Measurements from ENCODE around the gene SYT1. TPM values are rescaled to one million over a fixed set of nuclear protein-coding genes. Genes with fewer than 3 reads are reported as not detected.

The SYT1 gene
- polyA plus RNA-seq, 12 donors, result 1.0 to 9.0 (median 1.9) TPM; not detected in 1

GRCh38 chr12:79217306-79217705, 352.7 kb downstream of the SYT1 start:
- DNase-seq, result no peak

GRCh38 chr12:79223210-79223609, 358.6 kb downstream of the SYT1 start:
- no peak for DNase-seq

- no peak for DNase-seq
Measured at GRCh38 chr12:79223761-79224160, 359.2 kb downstream of the SYT1 start.

GRCh38 chr12:79227091-79227490, 362.5 kb downstream of the SYT1 start:
- no peak for DNase-seq

- no peak for DNase-seq
Measured at GRCh38 chr12:79227646-79228045, 363.1 kb downstream of the SYT1 start.

- DNase-seq, result no peak
Measured at GRCh38 chr12:79233341-79233781, 368.8 kb downstream of the SYT1 start.

- no peak for DNase-seq
Measured at GRCh38 chr12:79236920-79237319, 372.3 kb downstream of the SYT1 start.

- DNase-seq, result no peak
Measured at GRCh38 chr12:79238246-79238645, 373.7 kb downstream of the SYT1 start.

GRCh38 chr12:79247494-79247893, 382.9 kb downstream of the SYT1 start:
- DNase-seq, result no peak

- DNase-seq, result no peak
Measured at GRCh38 chr12:79250186-79250585, 385.6 kb downstream of the SYT1 start.

GRCh38 chr12:79250960-79251755, 386.6 kb downstream of the SYT1 start:
- no peak for DNase-seq

GRCh38 chr12:79252358-79253075, 387.9 kb downstream of the SYT1 start:
- no peak for DNase-seq

- DNase-seq, result no peak
Measured at GRCh38 chr12:79255288-79255687, 390.7 kb downstream of the SYT1 start.

GRCh38 chr12:79260923-79261322, 396.3 kb downstream of the SYT1 start:
- DNase-seq, result no peak

- no peak for DNase-seq
Measured at GRCh38 chr12:79262938-79263337, 398.4 kb downstream of the SYT1 start.

GRCh38 chr12:79266343-79267144, 402.0 kb downstream of the SYT1 start:
- no peak for DNase-seq

- DNase-seq, result no peak
Measured at GRCh38 chr12:79267580-79267979, 403.0 kb downstream of the SYT1 start.

- no peak for DNase-seq
Measured at GRCh38 chr12:79274501-79275064, 410.0 kb downstream of the SYT1 start.

GRCh38 chr12:79275631-79276030, 411.1 kb downstream of the SYT1 start:
- no peak for DNase-seq

- DNase-seq, result no peak
Measured at GRCh38 chr12:79283364-79283763, 418.8 kb downstream of the SYT1 start.

- DNase-seq, result no peak
Measured at GRCh38 chr12:79288911-79289310, 424.3 kb downstream of the SYT1 start.

GRCh38 chr12:79291711-79292110, 427.1 kb downstream of the SYT1 start:
- DNase-seq, result no peak

Data from muscle of arm (tissue), 12 donors.